ENCODE results near the gene TRAPPC3L.

DNA sequence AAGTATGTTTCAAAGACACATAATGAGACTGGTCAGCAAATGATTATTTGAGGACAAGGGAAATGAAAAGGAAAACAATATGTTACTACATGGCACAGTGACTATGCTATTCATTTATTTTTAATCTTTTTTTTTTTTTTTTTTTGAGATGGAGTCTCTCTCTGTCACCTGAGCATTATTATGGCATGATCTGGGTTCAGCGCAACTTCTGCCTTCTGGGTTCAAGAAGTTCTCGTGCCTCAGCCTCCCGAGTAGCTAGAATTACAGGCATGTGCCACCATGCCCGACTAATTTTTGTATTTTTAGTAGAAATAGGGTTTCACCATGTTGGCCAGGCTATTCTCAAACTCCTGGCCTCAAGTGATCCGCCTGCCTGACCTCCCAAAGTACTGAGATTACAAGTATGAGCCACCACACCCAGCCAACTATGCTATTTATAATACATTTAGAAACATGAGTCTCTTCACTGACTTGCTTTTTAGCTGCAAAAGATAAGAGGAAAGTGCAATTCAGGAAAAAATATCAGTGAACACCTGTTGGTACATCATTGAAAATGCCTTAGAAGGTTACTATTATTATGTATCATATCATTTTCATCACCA lies 11.4 kb upstream of the TRAPPC3L start:
- TF ChIP-seq YY1 (IDR thresholded peaks at IDR 0.05; ENCODE audit: insufficient read depth, insufficient read length) (no peak), SUZ12 (IDR thresholded peaks at IDR 0.05; ENCODE audit: extremely low read depth, insufficient read depth, insufficient read length) (no peak), ZNF274 (IDR thresholded peaks at IDR 0.05; ENCODE audit: low read depth, low read length) (no peak)

All from NT2/D1 (cell line).